Stimulated activated CD8-positive, alpha-beta memory T cell treated with anti-CD3 and anti-CD28 coated beads, Interleukin-12 subunit alpha, Interleukin-12 subunit beta, amount 100 ng/mL, for 1 hour (primary cell): ENCODE data around the gene ANKRD30A.
"Not testable (repeated sequence)": the region's sequence is repeated elsewhere in the genome, so short reads cannot be mapped to it uniquely, and the experiment has no call there.

Experiments used
- DNase-seq: peaks from one replicate; pipeline ENCODE4 v3.0.0-alpha.2; 2020; ENCODE audit warnings: low read depth

The ANKRD30A gene

GRCh38 chr10:37255837-37256236 is 130.4 kb downstream of the ANKRD30A start:
- DNase-seq: not testable (repeated sequence)

GRCh38 chr10:37263304-37263703 is 137.9 kb downstream of the ANKRD30A start:
- no peak for DNase-seq

- no peak for DNase-seq
These were observed 142.9 kb downstream of the ANKRD30A start for GRCh38 chr10:37268266-37268665.

GRCh38 chr10:37269554-37270256 is 144.3 kb downstream of the ANKRD30A start:
- DNase-seq: no peak

- no peak for DNase-seq
These were observed 149.9 kb downstream of the ANKRD30A start for GRCh38 chr10:37275216-37275777.

- DNase-seq: no peak
These were observed 159.7 kb downstream of the ANKRD30A start for GRCh38 chr10:37285063-37285462.

- DNase-seq: no peak
These were observed 164.6 kb downstream of the ANKRD30A start for GRCh38 chr10:37289833-37290464.

- no peak for DNase-seq
These were observed 175.9 kb downstream of the ANKRD30A start for GRCh38 chr10:37301271-37301670.

- no peak for DNase-seq
These were observed 178.6 kb downstream of the ANKRD30A start for GRCh38 chr10:37304036-37304435.

- DNase-seq: no peak
These were observed 189.0 kb downstream of the ANKRD30A start for GRCh38 chr10:37314350-37314749.

GRCh38 chr10:37314862-37315261 is 189.5 kb downstream of the ANKRD30A start:
- no peak for DNase-seq

- DNase-seq: no peak
These were observed 219.0 kb downstream of the ANKRD30A start for GRCh38 chr10:37344413-37344812.

GRCh38 chr10:37379991-37380390 is 254.6 kb downstream of the ANKRD30A start:
- DNase-seq: no peak

- no peak for DNase-seq
These were observed 255.9 kb downstream of the ANKRD30A start for GRCh38 chr10:37381271-37381670.

- DNase-seq: no peak
These were observed 259.5 kb downstream of the ANKRD30A start for GRCh38 chr10:37384923-37385322.

GRCh38 chr10:37390926-37391325 is 265.5 kb downstream of the ANKRD30A start:
- DNase-seq: no peak

GRCh38 chr10:37400774-37401173 is 275.4 kb downstream of the ANKRD30A start:
- not testable (repeated sequence) for DNase-seq

- no peak for DNase-seq
These were observed 275.8 kb downstream of the ANKRD30A start for GRCh38 chr10:37401225-37401624.

- no peak for DNase-seq
These were observed 278.4 kb downstream of the ANKRD30A start for GRCh38 chr10:37403776-37404175.
